Central memory CD8-positive, alpha-beta T cell (primary cell): ENCODE measurements around the gene SOAT1.

Source experiments
- ATAC-seq: fragments of 150-1000 bp; cut with Tn5 transposase; replicated peaks from 2 replicates; pipeline ENCODE4 v1.10.0; 2022; ENCODE audit warnings: mild to moderate bottlenecking, moderate FRiP score, moderate number of reproducible peaks; ENCODE audit not compliant: poor library complexity, severe bottlenecking; ENCODE audit errors: extremely low read depth
- DNase-seq, 2 donors: peaks; one replicate each; pipeline ENCODE4 v3.0.0; 2021; ENCODE audit warnings: low spot score in 2 of 2
- H3K27ac Mint-ChIP-seq: one replicate; pipeline ENCODE4 v1.8.0; 2022; ENCODE audit warnings: low read depth, mild to moderate bottlenecking, moderate library complexity, mixed read lengths
- H3K27me3 Mint-ChIP-seq: one replicate; pipeline ENCODE4 v1.8.0; 2022; ENCODE audit warnings: mixed read lengths
- H3K36me3 Mint-ChIP-seq: one replicate; pipeline ENCODE4 v1.8.0; 2022; ENCODE audit warnings: mild to moderate bottlenecking, moderate library complexity, mixed read lengths; ENCODE audit not compliant: insufficient read depth
- H3K4me1 Mint-ChIP-seq: one replicate; pipeline ENCODE4 v1.8.0; 2022; ENCODE audit warnings: mixed read lengths
- H3K4me3 Mint-ChIP-seq: one replicate; pipeline ENCODE4 v1.8.0; 2022; ENCODE audit warnings: mild to moderate bottlenecking, moderate library complexity, mixed read lengths
- H3K9me3 Mint-ChIP-seq: one replicate; pipeline ENCODE4 v1.8.0; 2022; ENCODE audit warnings: mixed read lengths

Gene SOAT1

GRCh38 chr1:179313004-179313403 is 19.4 kb downstream of the SOAT1 start:
- Mint-ChIP-seq H3K9me3 (no peaks in the 10 kb centered on the region), H3K27ac (peak overlapping the region; percentile 30), H3K27me3 (no peaks in the 10 kb centered on the region), H3K36me3 (peaks cover 35% of the 10 kb centered on the region), H3K4me3 (no peak overlapping the region), H3K4me1 (peaks cover 32% of the 10 kb centered on the region)
- DNase-seq, result no peak
- ATAC-seq, result no peak

GRCh38 chr1:179314928-179315327 is 21.3 kb downstream of the SOAT1 start:
- H3K27ac Mint-ChIP-seq, result peak overlapping the region; percentile 67
- DNase-seq, result no peak
- peaks cover 32% of the 10 kb centered on the region for H3K4me1 Mint-ChIP-seq
- no peak for ATAC-seq
- H3K36me3 Mint-ChIP-seq, result peaks cover 31% of the 10 kb centered on the region
- H3K4me3 Mint-ChIP-seq, result no peak overlapping the region
- H3K27me3 Mint-ChIP-seq, result no peaks in the 10 kb centered on the region
- no peaks in the 10 kb centered on the region for H3K9me3 Mint-ChIP-seq

DNA sequence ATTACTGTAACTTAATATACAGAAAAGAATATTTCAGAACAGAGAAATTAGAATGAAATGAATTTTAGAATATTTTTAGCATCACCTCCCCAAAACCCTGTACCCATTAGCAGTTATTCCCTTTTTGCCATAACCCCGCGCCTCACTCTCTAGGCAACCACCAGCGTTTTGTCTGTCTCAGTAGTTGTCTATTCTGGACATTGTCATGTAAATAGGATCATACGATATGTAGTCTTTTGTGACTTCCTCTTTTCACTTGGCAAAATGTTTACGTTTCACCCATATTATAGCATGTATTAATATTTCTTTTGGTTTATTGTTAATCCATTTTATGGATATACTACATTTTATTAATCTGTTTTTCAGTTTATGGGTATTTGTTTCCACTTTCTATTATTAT is 24.9 kb downstream of the SOAT1 start:
- Mint-ChIP-seq H3K27ac (peak overlapping the region; percentile 62), H3K27me3 (no peaks in the 10 kb centered on the region), H3K9me3 (no peaks in the 10 kb centered on the region), H3K4me3 (no peak overlapping the region), H3K36me3 (peaks cover 25% of the 10 kb centered on the region), H3K4me1 (peaks cover 29% of the 10 kb centered on the region)
- ATAC-seq (no peak), DNase-seq (no peak)

DNA sequence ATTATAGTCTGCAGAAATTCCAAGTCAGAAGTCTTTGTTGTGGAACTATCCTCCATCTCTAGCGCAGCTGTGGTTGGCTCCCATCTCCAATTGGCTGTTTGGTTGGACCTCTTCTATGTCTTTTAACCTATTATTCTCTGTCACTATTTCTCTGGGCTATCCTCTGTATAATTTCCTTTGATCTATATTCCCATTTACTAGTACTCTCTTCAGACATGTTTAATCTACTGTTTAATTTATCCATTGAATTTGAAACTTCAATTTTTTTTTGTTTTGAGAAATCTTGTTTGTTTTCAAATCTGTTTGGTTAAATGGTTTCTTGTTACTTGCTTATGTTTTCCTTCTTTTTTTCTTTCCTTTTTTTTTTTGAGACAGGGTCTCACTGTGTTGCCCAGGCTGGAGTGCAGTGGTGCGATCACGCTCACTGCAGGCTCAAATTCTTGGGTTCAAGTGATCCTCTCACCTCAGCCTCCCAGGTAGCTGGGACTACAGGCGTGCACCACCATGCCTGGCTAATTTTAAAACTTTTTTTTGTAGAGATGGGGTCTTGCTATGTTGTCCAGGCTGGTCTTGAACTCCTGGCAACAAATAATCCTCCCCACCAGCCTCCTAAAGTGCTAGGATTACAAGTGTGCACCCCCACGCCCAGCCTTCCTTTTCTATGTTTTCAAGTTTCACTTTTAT is 28.1 kb downstream of the SOAT1 start:
- peaks cover 38% of the 10 kb centered on the region for H3K36me3 Mint-ChIP-seq
- H3K4me3 Mint-ChIP-seq, result no peak overlapping the region
- H3K4me1 Mint-ChIP-seq, result peaks cover 19% of the 10 kb centered on the region

DNA sequence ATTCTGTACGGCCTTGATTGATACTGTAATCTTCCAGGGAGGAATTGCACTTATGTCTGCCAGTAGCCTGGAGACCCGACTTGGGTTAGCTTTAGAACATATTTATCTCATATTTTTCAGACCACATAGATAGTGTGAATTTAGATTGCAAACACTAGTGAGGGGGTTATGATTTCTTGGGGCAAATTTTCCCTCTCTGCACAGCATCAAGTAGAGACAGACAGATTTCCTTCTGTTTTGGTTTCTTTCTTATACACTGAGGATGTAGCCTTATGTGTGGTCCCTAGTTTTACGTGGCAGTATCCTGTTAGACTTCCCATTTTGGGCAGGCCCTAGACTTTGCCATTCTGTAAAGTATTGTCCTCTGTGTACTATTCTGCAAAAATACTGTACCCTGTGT is 29.0 kb downstream of the SOAT1 start:
- Mint-ChIP-seq H3K4me3 (peak overlapping the region; percentile 16), H3K9me3 (no peaks in the 10 kb centered on the region), H3K36me3 (peaks cover 41% of the 10 kb centered on the region), H3K27ac (peak overlapping the region; percentile 20), H3K27me3 (no peaks in the 10 kb centered on the region), H3K4me1 (peaks cover 25% of the 10 kb centered on the region)
- DNase-seq (no peak), ATAC-seq (no peak)

More for the DNA sequence above, 28.1 kb downstream of the SOAT1 start:
- Mint-ChIP-seq H3K27me3 (no peaks in the 10 kb centered on the region), H3K9me3 (no peaks in the 10 kb centered on the region), H3K27ac (peak overlapping the region; percentile 20)
- DNase-seq (no peak), ATAC-seq (no peak)

GRCh38 chr1:179323436-179323835 is 29.8 kb downstream of the SOAT1 start:
- Mint-ChIP-seq H3K9me3 (no peaks in the 10 kb centered on the region), H3K36me3 (peaks cover 42% of the 10 kb centered on the region), H3K27ac (peak overlapping the region; percentile 42), H3K4me3 (no peak overlapping the region), H3K27me3 (no peaks in the 10 kb centered on the region), H3K4me1 (peaks cover 27% of the 10 kb centered on the region)
- ATAC-seq (no peak), DNase-seq (no peak)

- ATAC-seq (no peak), DNase-seq (no peak)
- Mint-ChIP-seq H3K4me1 (peaks cover 39% of the 10 kb centered on the region), H3K4me3 (no peak overlapping the region), H3K27ac (no peak overlapping the region), H3K27me3 (no peaks in the 10 kb centered on the region), H3K9me3 (no peaks in the 10 kb centered on the region), H3K36me3 (peaks cover 51% of the 10 kb centered on the region)
Observed at GRCh38 chr1:179325836-179326235, 32.2 kb downstream of the SOAT1 start.

DNA sequence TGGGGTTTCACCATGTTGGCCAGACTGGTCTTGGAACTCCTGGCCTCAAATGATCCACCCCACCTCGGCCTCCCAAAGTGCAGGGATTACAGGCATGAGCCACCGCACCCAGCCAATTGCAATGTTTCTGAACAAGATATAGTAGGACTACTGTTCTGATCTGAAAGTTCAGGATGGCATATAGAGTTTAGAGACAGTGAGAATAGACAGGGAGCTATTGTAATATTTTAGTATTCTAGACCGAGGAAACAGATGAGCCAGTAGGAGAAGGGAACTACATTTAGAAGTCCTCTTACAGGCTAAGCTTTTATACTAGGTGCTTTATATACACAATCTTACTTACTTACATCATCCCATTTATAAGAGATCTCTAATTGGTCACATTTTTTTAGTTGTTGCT is 33.1 kb downstream of the SOAT1 start:
- Mint-ChIP-seq H3K4me3 (no peak overlapping the region), H3K4me1 (peaks cover 37% of the 10 kb centered on the region), H3K27me3 (no peaks in the 10 kb centered on the region), H3K36me3 (peaks cover 49% of the 10 kb centered on the region), H3K9me3 (no peaks in the 10 kb centered on the region), H3K27ac (no peak overlapping the region)
- ATAC-seq (no peak), DNase-seq (no peak)

GRCh38 chr1:179327196-179327595 is 33.6 kb downstream of the SOAT1 start:
- H3K9me3 Mint-ChIP-seq, result no peaks in the 10 kb centered on the region
- H3K36me3 Mint-ChIP-seq, result peaks cover 46% of the 10 kb centered on the region
- H3K27ac Mint-ChIP-seq, result peak overlapping the region; percentile 55
- no peak for ATAC-seq
- H3K4me3 Mint-ChIP-seq, result no peak overlapping the region
- no peaks in the 10 kb centered on the region for H3K27me3 Mint-ChIP-seq
- peaks cover 34% of the 10 kb centered on the region for H3K4me1 Mint-ChIP-seq
- DNase-seq, result no peak

- no peaks in the 10 kb centered on the region for H3K9me3 Mint-ChIP-seq
- peaks cover 34% of the 10 kb centered on the region for H3K4me1 Mint-ChIP-seq
- no peaks in the 10 kb centered on the region for H3K27me3 Mint-ChIP-seq
- ATAC-seq (no peak), DNase-seq (no peak)
- peaks cover 44% of the 10 kb centered on the region for H3K36me3 Mint-ChIP-seq
- H3K4me3 Mint-ChIP-seq, result no peak overlapping the region
- peak overlapping the region; percentile 55 for H3K27ac Mint-ChIP-seq
Observed at GRCh38 chr1:179327679-179328078, 34.1 kb downstream of the SOAT1 start.

DNA sequence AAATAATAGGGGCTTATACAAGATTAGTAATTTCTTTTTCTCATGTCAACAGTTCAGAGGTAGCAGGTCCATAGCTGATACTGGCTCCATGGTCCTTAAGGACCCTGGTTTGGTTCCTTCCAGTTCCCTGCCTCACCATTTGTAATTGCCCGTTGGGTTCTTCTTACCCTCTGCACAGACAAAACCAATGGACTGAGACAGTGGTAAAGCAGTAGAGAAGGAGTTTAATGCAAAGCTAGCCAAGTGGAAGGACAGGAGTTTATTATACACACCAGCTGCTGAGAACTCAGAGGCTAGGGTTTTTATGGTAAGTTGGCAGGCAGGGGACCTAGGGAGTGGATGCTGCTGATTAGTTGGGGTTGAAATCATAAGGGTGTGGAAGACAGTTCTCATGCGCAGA is 36.3 kb downstream of the SOAT1 start:
- Mint-ChIP-seq H3K9me3 (no peaks in the 10 kb centered on the region), H3K36me3 (peaks cover 38% of the 10 kb centered on the region), H3K4me3 (no peak overlapping the region), H3K27ac (peak overlapping the region; percentile 71), H3K4me1 (peaks cover 36% of the 10 kb centered on the region), H3K27me3 (no peaks in the 10 kb centered on the region)
- ATAC-seq (no peak), DNase-seq (no peak)

GRCh38 chr1:179334440-179334839 is 40.8 kb downstream of the SOAT1 start:
- ATAC-seq (no peak), DNase-seq (no peak)
- Mint-ChIP-seq H3K9me3 (no peaks in the 10 kb centered on the region), H3K27me3 (no peaks in the 10 kb centered on the region), H3K4me1 (peaks cover 28% of the 10 kb centered on the region), H3K4me3 (no peak overlapping the region), H3K36me3 (peaks cover 26% of the 10 kb centered on the region), H3K27ac (peak overlapping the region; percentile 44)

DNA sequence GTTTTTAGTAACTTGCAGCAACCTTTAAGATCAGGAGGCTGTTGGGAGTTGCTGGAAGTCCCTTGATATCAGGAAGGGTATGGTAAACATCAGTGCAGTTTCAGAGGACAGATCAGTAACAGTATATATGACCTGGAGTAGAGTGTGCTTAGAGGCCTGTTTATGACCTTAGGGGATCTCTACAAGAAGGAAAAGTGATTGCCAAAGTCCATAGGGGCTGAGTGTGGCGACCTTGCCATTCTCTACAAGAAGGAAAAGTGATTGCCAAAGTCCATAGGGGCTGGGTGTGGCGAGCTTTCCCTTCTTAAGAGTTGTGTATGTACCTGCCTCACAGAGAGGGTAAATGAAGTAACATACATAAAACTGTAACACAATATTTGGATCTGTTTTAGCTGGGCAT is 43.7 kb downstream of the SOAT1 start:
- peaks cover 12% of the 10 kb centered on the region for H3K4me1 Mint-ChIP-seq
- H3K9me3 Mint-ChIP-seq, result no peaks in the 10 kb centered on the region
- no peak overlapping the region for H3K4me3 Mint-ChIP-seq
- H3K27me3 Mint-ChIP-seq, result no peaks in the 10 kb centered on the region
- no peak overlapping the region for H3K27ac Mint-ChIP-seq
- DNase-seq, result no peak
- ATAC-seq, result no peak
- H3K36me3 Mint-ChIP-seq, result peaks cover 41% of the 10 kb centered on the region
